Measurements from ENCODE around the gene ARHGAP6. TPM values are rescaled to one million over a fixed set of nuclear protein-coding genes. Genes with fewer than 3 reads are reported as not detected.

ARHGAP6 gene
- total and polyA plus RNA-seq, 2 of the 13 experiments (the other 11 are each of a cell fraction or from before 2014, with no cell fraction given) = 0.11 TPM; not detected in 1

GRCh38 chrX:11282043-11282442, 383.7 kb downstream of the ARHGAP6 start:
- CTCF ChIA-PET (ENCODE audit: low intra/inter-chr PET ratio, low total read pairs) = no interaction called here
- Histone ChIP-seq H3K79me2 (ENCODE audit: insufficient read depth, low read length) (no peaks in the 10 kb centered on the region), H3K4me3 (replicated peaks in 1 of 3; ENCODE audit: insufficient read depth in 1 of 3, low read depth in 2 of 3, low read length in 3 of 3) (no peak overlapping the region), H3K4me2 (ENCODE audit: low read depth, low read length) (no peak overlapping the region), H3K36me3 (replicated peaks in 1 of 2; ENCODE audit: control insufficient read depth in 1 of 2, insufficient read depth in 2 of 2, low read length in 2 of 2) (no peaks in the 10 kb centered on the region), H3K9me3 (ENCODE audit: low read length) (no peaks in the 10 kb centered on the region), H3K4me1 (ENCODE audit: insufficient read depth, low read length) (no peaks in the 10 kb centered on the region), H3K27ac (ENCODE audit: extremely low read length, insufficient read depth, low read length) (no peak overlapping the region), H2AFZ (ENCODE audit: low read length) (no peak overlapping the region), H4K20me1 (ENCODE audit: insufficient read depth, low read length) (no peaks in the 10 kb centered on the region), H3K27me3 (ENCODE audit: control insufficient read depth in 1 of 2, insufficient read depth in 2 of 2, low read length in 2 of 2) (no peaks in the 10 kb centered on the region), H3K9ac (ENCODE audit: insufficient read depth, low read depth, low read length) (no peak overlapping the region)
- intact Hi-C loops (cut with micrococcal nuclease; ENCODE audit: unreplicated experiment) (no loop called here), in situ Hi-C loops (cut with HindIII; ENCODE audit: extremely low pct_ligation_motif_present, low pct_unique_long_range_greater_than_20kb) (no loop called here)
- TF ChIP-seq NR2F1 (CRISPR knock-in tag; IDR thresholded peaks at IDR 0.05) = no peak
- no peak for TF ChIP-seq SMYD3 (CRISPR knock-in tag; IDR thresholded peaks at IDR 0.05)
- TF ChIP-seq ZNF773 (CRISPR knock-in tag; IDR thresholded peaks at IDR 0.05; ENCODE audit: borderline replicate concordance) = no peak
- TF ChIP-seq, protein P1, sequence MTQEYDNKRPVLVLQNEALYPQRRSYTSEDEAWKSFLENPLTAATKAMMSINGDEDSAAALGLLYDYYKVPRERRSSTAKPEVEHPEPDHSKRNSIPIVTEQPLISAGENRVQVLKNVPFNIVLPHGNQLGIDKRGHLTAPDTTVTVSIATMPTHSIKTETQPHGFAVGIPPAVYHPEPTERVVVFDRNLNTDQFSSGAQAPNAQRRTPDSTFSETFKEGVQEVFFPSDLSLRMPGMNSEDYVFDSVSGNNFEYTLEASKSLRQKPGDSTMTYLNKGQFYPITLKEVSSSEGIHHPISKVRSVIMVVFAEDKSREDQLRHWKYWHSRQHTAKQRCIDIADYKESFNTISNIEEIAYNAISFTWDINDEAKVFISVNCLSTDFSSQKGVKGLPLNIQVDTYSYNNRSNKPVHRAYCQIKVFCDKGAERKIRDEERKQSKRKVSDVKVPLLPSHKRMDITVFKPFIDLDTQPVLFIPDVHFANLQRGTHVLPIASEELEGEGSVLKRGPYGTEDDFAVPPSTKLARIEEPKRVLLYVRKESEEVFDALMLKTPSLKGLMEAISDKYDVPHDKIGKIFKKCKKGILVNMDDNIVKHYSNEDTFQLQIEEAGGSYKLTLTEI (CRISPR knock-in tag; conservative IDR thresholded peaks at IDR 0.05) = no peak
- TF ChIP-seq GATA4 (IDR thresholded peaks at IDR 0.05; ENCODE audit: borderline replicate concordance, low read depth) = no peak
- no peak for TF ChIP-seq ZBTB1 (CRISPR knock-in tag; IDR thresholded peaks at IDR 0.05; ENCODE audit: borderline replicate concordance)
- no peak for TF ChIP-seq ZNF646 (CRISPR knock-in tag; IDR thresholded peaks at IDR 0.05)
- TF ChIP-seq, protein P2, sequence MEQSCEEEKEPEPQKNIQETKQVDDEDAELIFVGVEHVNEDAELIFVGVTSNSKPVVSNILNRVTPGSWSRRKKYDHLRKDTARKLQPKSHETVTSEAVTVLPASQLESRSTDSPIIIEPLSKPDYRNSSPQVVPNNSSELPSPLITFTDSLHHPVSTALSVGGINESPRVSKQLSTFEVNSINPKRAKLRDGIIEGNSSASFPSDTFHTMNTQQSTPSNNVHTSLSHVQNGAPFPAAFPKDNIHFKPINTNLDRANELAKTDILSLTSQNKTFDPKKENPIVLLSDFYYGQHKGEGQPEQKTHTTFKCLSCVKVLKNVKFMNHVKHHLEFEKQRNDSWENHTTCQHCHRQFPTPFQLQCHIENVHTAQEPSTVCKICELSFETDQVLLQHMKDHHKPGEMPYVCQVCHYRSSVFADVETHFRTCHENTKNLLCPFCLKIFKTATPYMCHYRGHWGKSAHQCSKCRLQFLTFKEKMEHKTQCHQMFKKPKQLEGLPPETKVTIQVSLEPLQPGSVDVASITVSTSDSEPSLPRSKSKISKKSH (CRISPR knock-in tag; IDR thresholded peaks at IDR 0.05; ENCODE audit: borderline replicate concordance) = no peak
- no peak for TF ChIP-seq ZNF567 (CRISPR knock-in tag; IDR thresholded peaks at IDR 0.05; ENCODE audit: borderline replicate concordance)
- TF ChIP-seq, protein P3, sequence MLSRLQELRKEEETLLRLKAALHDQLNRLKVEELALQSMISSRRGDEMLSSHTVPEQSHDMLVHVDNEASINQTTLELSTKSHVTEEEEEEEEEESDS (CRISPR knock-in tag; IDR thresholded peaks at IDR 0.05; ENCODE audit: borderline replicate concordance) = no peak
- no peak for TF ChIP-seq PCBP1 (IDR thresholded peaks at IDR 0.05; ENCODE audit: borderline replicate concordance, low read depth, low read length)
- TF ChIP-seq TSC22D2 (CRISPR knock-in tag; IDR thresholded peaks at IDR 0.05; ENCODE audit: borderline replicate concordance) = no peak
- no peak for FAIRE-seq
- WGBS (ENCODE audit: low lambda C conversion rate) = 0% methylated on average over 1 of the region's 2 CpGs
- POLR2A ChIA-PET = no interaction called here
- DNase-seq (ENCODE audit: low spot score) = no peak
- no peak for ATAC-seq
- no TSS peak for BruUV-seq (replicated peaks)

Measured in HepG2 (cell line).